K562 (cell line): ENCODE data around the gene DROSHA. TPM values are rescaled to one million over a fixed set of nuclear protein-coding genes. Genes with fewer than 3 reads are reported as not detected.

Experiments
- ATAC-seq: fragments of 200-7000 bp; cut with Tn5 transposase; 3 replicates; pipeline ENCODE4 v1.9.1; 2020; ENCODE audit warnings: moderate library complexity
- BruUV-seq: library from RNA; stranded (reverse); fragments of 400-500 nt; replicated peaks from 2 replicates; lab custom pipeline; 2021; lab: Mats Ljungman, UMichigan
- CTCF ChIA-PET: fragments of 300-600 bp; formaldehyde crosslinking; extraction: SDS; loops from one replicate; lab custom pipeline; 2021; ENCODE audit warnings: low intra/inter-chr PET ratio; lab: Yijun Ruan, JAX
- POLR2A ChIA-PET: fragments of 300-600, 350-650 bp; sonication (Branson Sonifier 250); formaldehyde crosslinking; extraction: SDS; loops from one replicate; lab custom pipeline; 2021; ENCODE audit warnings: antibody characterized with exemption, inconsistent platforms; lab: Yijun Ruan, JAX
- DNase-seq, 4 experiments: peaks; one replicate each; pipeline versions ENCODE4 v3.0.0 to v3.0.0-alpha.2; 2011 to 2018; ENCODE audit warnings: low spot score in 3 of 4, mixed read lengths in 3 of 4; ENCODE audit errors: extremely low read depth in 1 of 4
- FAIRE-seq: peaks from 2 replicates; lab custom pipeline; 2011; peaks lifted over from hg19 to GRCh38; lab: Jason Lieb, UNC
- H2AFZ ChIP-seq: 2 replicates; pipeline ENCODE4 v1.6.0; 2011; ENCODE audit warnings: low read depth, low read length, control low read depth, inconsistent platforms
- H3K27ac ChIP-seq: fragments of 200-600 bp; 3 replicates; pipeline ENCODE4 v1.8.0; 2011; ENCODE audit warnings: low read depth, mild to moderate bottlenecking, control low read depth, inconsistent platforms, low read length, moderate library complexity, mixed read lengths; ENCODE audit errors: extremely low read depth
- H3K27me3 ChIP-seq, 2 experiments: fragments of 300-600 bp in 1 of 2; 2 replicates in 1 of 2; 3 replicates in 1 of 2; pipeline versions ENCODE4 v1.6.0 to v1.8.0; 2011; ENCODE audit warnings: inconsistent platforms in 2 of 2, low read length in 2 of 2, mild to moderate bottlenecking in 1 of 2, mixed read lengths in 1 of 2, moderate library complexity in 1 of 2; ENCODE audit not compliant: control insufficient read depth in 2 of 2, insufficient read depth in 2 of 2
- H3K36me3 ChIP-seq: fragments of 300-600 bp; 3 replicates; pipeline ENCODE4 v1.8.0; 2011; ENCODE audit warnings: mild to moderate bottlenecking, low read length, inconsistent platforms; ENCODE audit not compliant: control insufficient read depth, insufficient read depth
- H3K4me1 ChIP-seq, 2 experiments: fragments of 200-600 bp in 1 of 2; replicated peaks in 1 of 2; 2 replicates in 1 of 2; 3 replicates in 1 of 2; pipeline versions ENCODE4 v1.5.1 to v1.8.0; 2011; ENCODE audit warnings: inconsistent platforms in 2 of 2, low read length in 2 of 2, mild to moderate bottlenecking in 1 of 2, mixed read lengths in 1 of 2, moderate library complexity in 1 of 2; ENCODE audit not compliant: control insufficient read depth in 2 of 2, insufficient read depth in 2 of 2
- H3K4me2 ChIP-seq: 2 replicates; pipeline ENCODE4 v1.6.1; 2011; ENCODE audit warnings: low read length, control low read depth, inconsistent platforms, mixed read lengths; ENCODE audit not compliant: insufficient read depth
- H3K4me3 ChIP-seq: fragments of 200-600 bp; sonication (generic), shearing (Covaris generic); 2 replicates; pipeline ENCODE4 v1.5.1; 2016; ENCODE audit warnings: control low read depth, inconsistent platforms
- H3K79me2 ChIP-seq: fragments of 200-600 bp; 3 replicates; pipeline ENCODE4 v1.8.0; 2011; ENCODE audit warnings: low read length, inconsistent platforms; ENCODE audit not compliant: control insufficient read depth, insufficient read depth
- H3K9ac ChIP-seq, 2 experiments: 2 replicates each; pipeline versions ENCODE4 v1.6.0 to v1.6.1; 2011; ENCODE audit warnings: low read depth in 2 of 2, low read length in 2 of 2, control low read depth in 1 of 2, inconsistent platforms in 1 of 2, mild to moderate bottlenecking in 1 of 2, mixed read lengths in 1 of 2; ENCODE audit not compliant: insufficient read depth in 1 of 2
- H3K9me1 ChIP-seq: one replicate; pipeline ENCODE4 v1.6.0; 2011; ENCODE audit warnings: inconsistent platforms, mild to moderate bottlenecking, low read length, moderate library complexity; ENCODE audit not compliant: control insufficient read depth, insufficient read depth
- H3K9me3 ChIP-seq: replicated peaks from 2 replicates; pipeline ENCODE4 v1.5.1; 2011; ENCODE audit warnings: low read depth, low read length, inconsistent platforms; ENCODE audit not compliant: control insufficient read depth, insufficient read depth
- H4K20me1 ChIP-seq: replicated peaks from 2 replicates; pipeline ENCODE4 v1.6.1; 2011; ENCODE audit warnings: low read length, inconsistent platforms, mixed read lengths; ENCODE audit not compliant: control insufficient read depth, insufficient read depth
- BHLHE40 ChIP-seq: IDR thresholded peaks from 2 replicates; pipeline ENCODE4 v1.6.1; 2011; ENCODE audit warnings: low read length, improper control_type of control experiment
- C11orf30 ChIP-seq: fragments of 450-650 bp; IDR thresholded peaks from 2 replicates; pipeline ENCODE4 v1.6.1; 2016; ENCODE audit warnings: low read depth, mild to moderate bottlenecking
- ELF4 ChIP-seq: fragments of 450-650 bp; formaldehyde crosslinking; IDR thresholded peaks from 2 replicates; pipeline ENCODE4 v1.4.0; 2022; ENCODE audit warnings: missing genetic modification characterization
- MAFG ChIP-seq: fragments of 450-650 bp; conservative IDR thresholded peaks from 2 replicates; pipeline ENCODE4 v1.6.1; 2016; ENCODE audit warnings: missing genetic modification characterization, missing compliant biosample characterization
- NCOA6 ChIP-seq: fragments of 450-650 bp; IDR thresholded peaks from 2 replicates; pipeline ENCODE4 v1.6.1; 2017; ENCODE audit warnings: mild to moderate bottlenecking
- NR2F6 ChIP-seq: fragments of 450-650 bp; formaldehyde crosslinking; IDR thresholded peaks from 2 replicates; pipeline ENCODE4 v1.4.0; 2020; ENCODE audit warnings: mild to moderate bottlenecking
- ZNF197 ChIP-seq: fragments of 200-800 bp; sonication (Bioruptor generic); IDR thresholded peaks from 2 replicates; pipeline ENCODE4 v1.6.1; 2016; ENCODE audit warnings: low read depth, missing genetic modification characterization, missing compliant biosample characterization
- ZNF316 ChIP-seq: fragments of 450-650 bp; IDR thresholded peaks from 2 replicates; pipeline ENCODE4 v1.6.1; 2016
- ZNF75A ChIP-seq: fragments of 450-650 bp; formaldehyde crosslinking; IDR thresholded peaks from 2 replicates; pipeline ENCODE4 v1.4.0; 2020; ENCODE audit warnings: mild to moderate bottlenecking
- WGBS: fragments of 100-300 bp; shearing (Covaris generic); methylation state at CpG from one replicate; pipeline ENCODE4 v1.1.6; 2016; ENCODE audit warnings: low coverage, mixed read lengths; ENCODE audit not compliant: insufficient coverage; ENCODE audit errors: missing lambda C conversion rate; 5-methylcytosine and 5-hydroxymethylcytosine counted together
- in situ Hi-C: fragments of 300-500 bp; cut with MboI; formaldehyde crosslinking; loops from 4 replicates; pipeline ENCODE4 v1.15.0; 2018; ENCODE audit warnings: inconsistent platforms, mixed read lengths
- intact Hi-C: fragments of 100-400 bp; cut with micrococcal nuclease; formaldehyde crosslinking; loops from 2 replicates; pipeline ENCODE4 v1.14.2; 2022
- polyA plus RNA-seq, 8 experiments: library from polyadenylated mRNA; depleted of rRNA in 4 of 8; stranded (reverse) in 5 of 8; unstranded in 3 of 8; fragments of >200 nt; fragmentation: Nextera tagmentation in 2 of 8; fragmentation: Illumina TruSeq in 1 of 8; extraction: Ambion mirVana in 2 of 8; extraction: Trizol in 1 of 8; gene quantifications; 2 replicates each; pipeline versions ENCODE4 v1.2.1 to v1.2.3, GENCODE V29; 2011 to 2014; ENCODE audit warnings: inconsistent platforms in 1 of 8, missing spikeins in 1 of 8
- total RNA-seq, 7 experiments: library from RNA; depleted of rRNA in 6 of 7; stranded (reverse); fragments of >200 nt in 6 of 7; fragmentation: Illumina TruSeq in 2 of 7; extraction: Trizol in 2 of 7; gene quantifications; 2 replicates each; pipeline versions ENCODE4 v1.2.1 to v1.2.3, GENCODE V29; 2011 to 2021; ENCODE audit warnings: low replicate concordance in 1 of 7
- TF ChIP-seq, protein P1 (sequence below): sonication (generic); formaldehyde crosslinking; IDR thresholded peaks from 2 replicates; pipeline ENCODE4 v1.8.0; 2022; ENCODE audit warnings: mild to moderate bottlenecking, missing genetic modification reagents
- TF ChIP-seq, protein P2 (sequence below), 2 experiments: fragments of 450-650 bp; formaldehyde crosslinking in 1 of 2; IDR thresholded peaks; 2 replicates each; pipeline versions ENCODE4 v1.4.0 to v1.6.1; 2014 to 2020; ENCODE audit warnings: mild to moderate bottlenecking in 2 of 2, borderline replicate concordance in 1 of 2, low read depth in 1 of 2
- TF ChIP-seq, protein P3 (sequence below), 2 experiments: IDR thresholded peaks; 2 replicates each; pipeline ENCODE4 v1.6.1; 2011; ENCODE audit warnings: borderline replicate concordance in 1 of 2, control low read depth in 1 of 2, low read depth in 1 of 2, low read length in 1 of 2, mild to moderate bottlenecking in 1 of 2, mixed read lengths in 1 of 2, moderate library complexity in 1 of 2; ENCODE audit not compliant: insufficient read depth in 1 of 2, insufficient read length in 1 of 2, poor library complexity in 1 of 2, severe bottlenecking in 1 of 2; ENCODE audit errors: extremely low read depth in 1 of 2

DROSHA gene
- total and polyA plus RNA-seq, 9 of the 15 experiments (the other 6 are each of a cell fraction or from before 2014, with no cell fraction given): 52.5 to 109 (median 68.9) TPM

DNA sequence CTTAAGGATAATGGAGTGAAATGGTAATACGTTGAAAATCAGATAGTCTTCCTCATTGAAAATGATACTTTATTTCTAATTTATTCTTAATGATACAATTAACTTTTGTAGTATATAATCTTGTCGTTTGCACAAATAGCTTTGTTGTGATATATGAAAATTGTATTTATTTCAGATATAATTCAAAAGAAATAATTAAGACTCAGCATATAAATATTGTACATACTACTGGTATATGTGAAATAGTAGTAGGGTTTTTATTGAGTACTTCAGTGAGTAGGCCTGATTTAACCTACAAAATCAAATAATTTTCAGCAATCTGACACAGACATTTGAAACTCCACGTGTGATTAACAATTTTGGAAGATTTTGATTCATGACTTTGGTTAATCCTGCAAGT, 5.0 kb upstream of the DROSHA start:
- in situ Hi-C loops (no loop called here), intact Hi-C loops (no loop called here)
- ChIA-PET CTCF (no interaction called here), POLR2A (interaction anchor here (0.7 kb wide), 1 partner anchor 66 kb away, joined by 3 read pairs; no protein-coding TSS in a partner anchor)
- H2AFZ ChIP-seq: no peak overlapping the region
- H4K20me1 ChIP-seq: no peaks in the 10 kb centered on the region
- H3K4me3 ChIP-seq: no peak overlapping the region
- BruUV-seq: no TSS peak
- H3K36me3 ChIP-seq: peaks cover 81% of the 10 kb centered on the region
- TF ChIP-seq, protein P1, sequence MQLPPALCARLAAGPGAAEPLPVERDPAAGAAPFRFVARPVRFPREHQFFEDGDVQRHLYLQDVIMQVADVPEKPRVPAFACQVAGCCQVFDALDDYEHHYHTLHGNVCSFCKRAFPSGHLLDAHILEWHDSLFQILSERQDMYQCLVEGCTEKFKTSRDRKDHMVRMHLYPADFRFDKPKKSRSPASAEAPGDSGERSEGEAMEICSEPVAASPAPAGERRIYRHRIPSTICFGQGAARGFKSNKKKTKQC (CRISPR knock-in tag): no peak
- TF ChIP-seq ZNF75A (CRISPR knock-in tag) (no peak), MAFG (no peak), NR2F6 (CRISPR knock-in tag) (no peak), ZNF197 (no peak), BHLHE40 (no peak), ELF4 (no peak), C11orf30 (peak; percentile 67), ZNF316 (peak; percentile 81), NCOA6 (no peak)
- TF ChIP-seq, protein P2, sequence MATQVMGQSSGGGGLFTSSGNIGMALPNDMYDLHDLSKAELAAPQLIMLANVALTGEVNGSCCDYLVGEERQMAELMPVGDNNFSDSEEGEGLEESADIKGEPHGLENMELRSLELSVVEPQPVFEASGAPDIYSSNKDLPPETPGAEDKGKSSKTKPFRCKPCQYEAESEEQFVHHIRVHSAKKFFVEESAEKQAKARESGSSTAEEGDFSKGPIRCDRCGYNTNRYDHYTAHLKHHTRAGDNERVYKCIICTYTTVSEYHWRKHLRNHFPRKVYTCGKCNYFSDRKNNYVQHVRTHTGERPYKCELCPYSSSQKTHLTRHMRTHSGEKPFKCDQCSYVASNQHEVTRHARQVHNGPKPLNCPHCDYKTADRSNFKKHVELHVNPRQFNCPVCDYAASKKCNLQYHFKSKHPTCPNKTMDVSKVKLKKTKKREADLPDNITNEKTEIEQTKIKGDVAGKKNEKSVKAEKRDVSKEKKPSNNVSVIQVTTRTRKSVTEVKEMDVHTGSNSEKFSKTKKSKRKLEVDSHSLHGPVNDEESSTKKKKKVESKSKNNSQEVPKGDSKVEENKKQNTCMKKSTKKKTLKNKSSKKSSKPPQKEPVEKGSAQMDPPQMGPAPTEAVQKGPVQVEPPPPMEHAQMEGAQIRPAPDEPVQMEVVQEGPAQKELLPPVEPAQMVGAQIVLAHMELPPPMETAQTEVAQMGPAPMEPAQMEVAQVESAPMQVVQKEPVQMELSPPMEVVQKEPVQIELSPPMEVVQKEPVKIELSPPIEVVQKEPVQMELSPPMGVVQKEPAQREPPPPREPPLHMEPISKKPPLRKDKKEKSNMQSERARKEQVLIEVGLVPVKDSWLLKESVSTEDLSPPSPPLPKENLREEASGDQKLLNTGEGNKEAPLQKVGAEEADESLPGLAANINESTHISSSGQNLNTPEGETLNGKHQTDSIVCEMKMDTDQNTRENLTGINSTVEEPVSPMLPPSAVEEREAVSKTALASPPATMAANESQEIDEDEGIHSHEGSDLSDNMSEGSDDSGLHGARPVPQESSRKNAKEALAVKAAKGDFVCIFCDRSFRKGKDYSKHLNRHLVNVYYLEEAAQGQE (IDR thresholded peaks at IDR 0.05; ENCODE audit: borderline replicate concordance): no peak
- TF ChIP-seq, protein P2 (CRISPR knock-in tag; IDR thresholded peaks at IDR 0.05; ENCODE audit: low read depth): no peak
- TF ChIP-seq, protein P3, sequence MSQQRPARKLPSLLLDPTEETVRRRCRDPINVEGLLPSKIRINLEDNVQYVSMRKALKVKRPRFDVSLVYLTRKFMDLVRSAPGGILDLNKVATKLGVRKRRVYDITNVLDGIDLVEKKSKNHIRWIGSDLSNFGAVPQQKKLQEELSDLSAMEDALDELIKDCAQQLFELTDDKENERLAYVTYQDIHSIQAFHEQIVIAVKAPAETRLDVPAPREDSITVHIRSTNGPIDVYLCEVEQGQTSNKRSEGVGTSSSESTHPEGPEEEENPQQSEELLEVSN (IDR thresholded peaks at IDR 0.05; ENCODE audit: borderline replicate concordance in 1 of 2, extremely low read depth in 1 of 2, insufficient read depth in 1 of 2, insufficient read length in 1 of 2, low read depth in 1 of 2, low read length in 1 of 2, poor library complexity in 1 of 2, severe bottlenecking in 1 of 2): no peak
- H3K9me1 ChIP-seq: no peaks in the 10 kb centered on the region
- no peak overlapping the region for H3K27ac ChIP-seq
- FAIRE-seq (no peak), DNase-seq (no peak), ATAC-seq (no peak)
- H3K4me2 ChIP-seq: no peak overlapping the region
- no peaks in the 10 kb centered on the region for H3K27me3 ChIP-seq
- H3K9me3 ChIP-seq: no peaks in the 10 kb centered on the region
- 85% methylated on average over 3 of the region's 3 CpGs for WGBS
- peaks cover 6 to 12% of the 10 kb centered on the region in 2 experiments; a peak in 3 of 5 replicates for H3K4me1 ChIP-seq
- H3K9ac ChIP-seq: no peak overlapping the region
- H3K79me2 ChIP-seq: peaks cover 33% of the 10 kb centered on the region
